A549 (cell line): Measurements from ENCODE around the gene RUNDC1.

ENCODE experiments used
- CTCF ChIP-seq: fragments of >200 bp; sonication (Bioruptor Twin); formaldehyde crosslinking; IDR thresholded peaks from 3 replicates; pipeline ENCODE4 v1.5.1; 2016
- HDAC2 ChIP-seq: fragments of 200-600 bp; sonication (generic); IDR thresholded peaks from 2 replicates; pipeline ENCODE4 v1.6.1; 2016
- JUNB ChIP-seq: fragments of >200 bp; sonication (Bioruptor Twin); formaldehyde crosslinking; IDR thresholded peaks from 2 replicates; pipeline ENCODE4 v1.6.1; 2016
- MAFK ChIP-seq: fragments of 450-650 bp; IDR thresholded peaks from 2 replicates; pipeline ENCODE4 v1.6.1; 2014; ENCODE audit not compliant: partially characterized antibody
- MAZ ChIP-seq: fragments of 150-350 bp; IDR thresholded peaks from 2 replicates; pipeline ENCODE4 v1.6.1; 2014; ENCODE audit warnings: antibody characterized with exemption, low read depth, low read length, borderline replicate concordance
- NR3C1 ChIP-seq: fragments of >200 bp; sonication (Bioruptor Twin); formaldehyde crosslinking; IDR thresholded peaks from 3 replicates; pipeline ENCODE4 v1.6.1; 2017
- PHF8 ChIP-seq: fragments of 200-600 bp; sonication (generic); IDR thresholded peaks from 2 replicates; pipeline ENCODE4 v1.6.1; 2016; ENCODE audit warnings: low read depth, mild to moderate bottlenecking, antibody characterized with exemption, moderate library complexity, borderline replicate concordance
- POLR2A ChIP-seq: IDR thresholded peaks from 2 replicates; pipeline ENCODE4 v1.6.1; 2012; ENCODE audit warnings: mild to moderate bottlenecking, low read length
- RAD21 ChIP-seq, 2 experiments: fragments of >200 bp in 1 of 2; sonication (Bioruptor Twin) in 1 of 2; formaldehyde crosslinking in 1 of 2; IDR thresholded peaks in 1 of 2; conservative IDR thresholded peaks in 1 of 2; 2 replicates in 1 of 2; 3 replicates in 1 of 2; pipeline ENCODE4 v1.6.1; 2012 to 2018; ENCODE audit warnings: inconsistent platforms in 1 of 2
- REST ChIP-seq: fragments of 200-600 bp; sonication (generic); IDR thresholded peaks from 2 replicates; pipeline ENCODE4 v1.6.1; 2016; ENCODE audit warnings: antibody characterized with exemption, mild to moderate bottlenecking, moderate library complexity
- ZFP36 ChIP-seq: fragments of 450-650 bp; IDR thresholded peaks from 2 replicates; pipeline ENCODE4 v1.6.1; 2014; ENCODE audit warnings: borderline replicate concordance; ENCODE audit not compliant: partially characterized antibody
- TF ChIP-seq, protein P1 (sequence below): fragments of 450-650 bp; IDR thresholded peaks from 2 replicates; pipeline ENCODE4 v1.6.1; 2014; ENCODE audit warnings: antibody characterized with exemption
- TF ChIP-seq, protein P2 (sequence below): IDR thresholded peaks from 2 replicates; pipeline ENCODE4 v1.6.1; 2012; ENCODE audit warnings: low read depth, borderline replicate concordance
- TF ChIP-seq, protein P3 (sequence below): IDR thresholded peaks from 2 replicates; pipeline ENCODE4 v1.6.1; 2012

DNA sequence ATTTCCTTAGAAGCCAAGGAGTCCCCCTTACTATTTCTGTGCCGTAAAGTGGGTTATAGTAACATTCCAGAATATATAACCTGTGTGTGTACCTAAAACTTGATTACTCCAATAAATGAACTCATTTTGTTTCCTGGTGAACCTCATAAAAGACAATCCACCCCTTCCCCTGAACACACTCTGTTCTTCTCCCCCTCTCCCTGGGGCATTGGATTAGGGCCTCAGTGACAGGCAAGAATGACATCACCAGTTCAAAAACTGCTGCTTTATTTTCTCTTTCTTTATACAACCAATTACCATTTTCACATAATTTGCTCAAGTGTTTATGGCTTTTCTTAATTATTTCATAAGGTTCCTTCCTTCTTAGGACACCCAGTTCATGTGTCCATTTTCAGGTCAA is 33.6 kb upstream of the RUNDC1 start:
- TF ChIP-seq POLR2A: no peak
- TF ChIP-seq CTCF: no peak
- TF ChIP-seq, protein P1, sequence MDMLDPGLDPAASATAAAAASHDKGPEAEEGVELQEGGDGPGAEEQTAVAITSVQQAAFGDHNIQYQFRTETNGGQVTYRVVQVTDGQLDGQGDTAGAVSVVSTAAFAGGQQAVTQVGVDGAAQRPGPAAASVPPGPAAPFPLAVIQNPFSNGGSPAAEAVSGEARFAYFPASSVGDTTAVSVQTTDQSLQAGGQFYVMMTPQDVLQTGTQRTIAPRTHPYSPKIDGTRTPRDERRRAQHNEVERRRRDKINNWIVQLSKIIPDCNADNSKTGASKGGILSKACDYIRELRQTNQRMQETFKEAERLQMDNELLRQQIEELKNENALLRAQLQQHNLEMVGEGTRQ: no peak
- TF ChIP-seq REST: no peak
- TF ChIP-seq, protein P2, sequence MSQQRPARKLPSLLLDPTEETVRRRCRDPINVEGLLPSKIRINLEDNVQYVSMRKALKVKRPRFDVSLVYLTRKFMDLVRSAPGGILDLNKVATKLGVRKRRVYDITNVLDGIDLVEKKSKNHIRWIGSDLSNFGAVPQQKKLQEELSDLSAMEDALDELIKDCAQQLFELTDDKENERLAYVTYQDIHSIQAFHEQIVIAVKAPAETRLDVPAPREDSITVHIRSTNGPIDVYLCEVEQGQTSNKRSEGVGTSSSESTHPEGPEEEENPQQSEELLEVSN: no peak
- no peak for TF ChIP-seq RAD21 (conservative IDR thresholded peaks at IDR 0.05 in 1 of 2, IDR thresholded peaks at IDR 0.05 in 1 of 2)
- no peak for TF ChIP-seq HDAC2
- TF ChIP-seq MAZ: no peak
- no peak for TF ChIP-seq PHF8
- TF ChIP-seq ZFP36: no peak
- TF ChIP-seq MAFK: no peak
- TF ChIP-seq JUNB: no peak
- no peak for TF ChIP-seq NR3C1
- TF ChIP-seq, protein P3, sequence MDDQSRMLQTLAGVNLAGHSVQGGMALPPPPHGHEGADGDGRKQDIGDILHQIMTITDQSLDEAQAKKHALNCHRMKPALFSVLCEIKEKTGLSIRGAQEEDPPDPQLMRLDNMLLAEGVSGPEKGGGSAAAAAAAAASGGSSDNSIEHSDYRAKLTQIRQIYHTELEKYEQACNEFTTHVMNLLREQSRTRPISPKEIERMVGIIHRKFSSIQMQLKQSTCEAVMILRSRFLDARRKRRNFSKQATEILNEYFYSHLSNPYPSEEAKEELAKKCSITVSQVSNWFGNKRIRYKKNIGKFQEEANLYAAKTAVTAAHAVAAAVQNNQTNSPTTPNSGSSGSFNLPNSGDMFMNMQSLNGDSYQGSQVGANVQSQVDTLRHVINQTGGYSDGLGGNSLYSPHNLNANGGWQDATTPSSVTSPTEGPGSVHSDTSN: no peak
